Psoas muscle (tissue), 8 donors: Measurements from ENCODE around the gene MCTP1. TPM values are rescaled to one million over a fixed set of nuclear protein-coding genes. Genes with fewer than 3 reads are reported as not detected.

Experiments
- ATAC-seq, 4 donors: fragments of 200-7000 bp; cut with Tn5 transposase; one replicate each; pipeline ENCODE4 v1.9.1; 2020; ENCODE audit warnings: moderate library complexity in 3 of 4, mild to moderate bottlenecking in 2 of 4
- DNase-seq, 2 donors: peaks; one replicate each; pipeline ENCODE4 v3.0.0-alpha.2; 2020
- H3K27ac ChIP-seq: fragments of 200-600 bp; one replicate; pipeline ENCODE4 v1.8.0; 2022
- H3K27me3 ChIP-seq, 3 donors: fragments of 200-600 bp in 1 of 3; one replicate each; pipeline versions ENCODE4 v1.6.1 to v1.8.0; 2013 to 2022; ENCODE audit warnings: low read length in 2 of 3, mild to moderate bottlenecking in 2 of 3, moderate library complexity in 1 of 3; ENCODE audit not compliant: insufficient read depth in 3 of 3
- H3K36me3 ChIP-seq, 2 donors: fragments of 200-600 bp in 1 of 2; one replicate each; pipeline versions ENCODE4 v1.6.1 to v1.8.0; 2013 to 2022; ENCODE audit warnings: low read depth in 1 of 2, mild to moderate bottlenecking in 1 of 2, moderate library complexity in 1 of 2; ENCODE audit not compliant: insufficient read depth in 1 of 2
- H3K4me1 ChIP-seq: fragments of 200-600 bp; one replicate; pipeline ENCODE4 v1.8.0; 2022
- H3K4me3 ChIP-seq: fragments of 200-600 bp; one replicate; pipeline ENCODE4 v1.8.0; 2022; ENCODE audit warnings: mild to moderate bottlenecking
- H3K9me3 ChIP-seq: fragments of 200-600 bp; one replicate; pipeline ENCODE4 v1.8.0; 2022
- whole genome bisulfite sequencing, 3 donors: extraction: QIAGEN DNeasy Blood & Tissue Kit; methylation state at CpG; one replicate each; pipeline versions ENCODE4 v1.1.6 to v1.1.7; 2013; 5-methylcytosine and 5-hydroxymethylcytosine counted together
- intact Hi-C, 2 donors: fragments of 100-400 bp; cut with DNase I; formaldehyde crosslinking; loops; one replicate each; pipeline versions ENCODE4 v1.11.0 to v1.14.2; 2022
- polyA plus RNA-seq, 3 donors: library from polyadenylated mRNA; stranded (reverse); fragments of 200-250 nt; gene quantifications; one replicate each; pipeline ENCODE4 v1.2.3, GENCODE V29; 2013
- total RNA-seq, 4 donors: library from RNA; stranded (reverse); fragmentation: NEBNext Ultra II Directional in 2 of 4; extraction: Animal tissue kit (Norgen Biotek cat#: 25700) in 2 of 4; gene quantifications; one replicate each; pipeline versions ENCODE4 v1.2.1 to v1.2.4, GENCODE V29; 2021 to 2023
- TF ChIP-seq, protein P1 (sequence below): fragments of 200-600 bp; IDR thresholded peaks from one replicate; pipeline ENCODE4 v1.8.0; 2022; ENCODE audit warnings: antibody characterized with exemption
- donor health status: healthy with polysubstance abuse.
- donor health status: DM: no; HTN: no; CAD: no; lungs with moderate emphysema.
- donor health status: Bipolar disorder and iron deficiency.
- donor health status: healthy.
- donor health status: DM: yes; HTN: yes; CAD: no.
- donor health status: DM: no; HTN: no; CAD: no.
- donor health status: DM: no; HTN: no; CAD: no.
- donor health status: DM: yes; HTN: yes; CAD: no.

Gene MCTP1
- total and polyA plus RNA-seq, 7 donors = 1.4 to 8.8 (median 3.5) TPM

GRCh38 chr5:94769996-94770395, 514.9 kb downstream of the MCTP1 start:
- H3K4me1 ChIP-seq = no peaks in the 10 kb centered on the region
- H3K36me3 ChIP-seq = no peaks in the 10 kb centered on the region
- ATAC-seq = no peak
- intact Hi-C loops = no loop called here
- 22 to 30% (median 23%) methylated on average over 7 of the region's 7 CpGs for WGBS, 3 donors
- peaks cover 0 to 2% (median 0%) of the 10 kb centered on the region in 3 donors for H3K27me3 ChIP-seq
- no peak for DNase-seq
- no peaks in the 10 kb centered on the region for H3K9me3 ChIP-seq
- H3K27ac ChIP-seq = no peak overlapping the region
- TF ChIP-seq, protein P1, sequence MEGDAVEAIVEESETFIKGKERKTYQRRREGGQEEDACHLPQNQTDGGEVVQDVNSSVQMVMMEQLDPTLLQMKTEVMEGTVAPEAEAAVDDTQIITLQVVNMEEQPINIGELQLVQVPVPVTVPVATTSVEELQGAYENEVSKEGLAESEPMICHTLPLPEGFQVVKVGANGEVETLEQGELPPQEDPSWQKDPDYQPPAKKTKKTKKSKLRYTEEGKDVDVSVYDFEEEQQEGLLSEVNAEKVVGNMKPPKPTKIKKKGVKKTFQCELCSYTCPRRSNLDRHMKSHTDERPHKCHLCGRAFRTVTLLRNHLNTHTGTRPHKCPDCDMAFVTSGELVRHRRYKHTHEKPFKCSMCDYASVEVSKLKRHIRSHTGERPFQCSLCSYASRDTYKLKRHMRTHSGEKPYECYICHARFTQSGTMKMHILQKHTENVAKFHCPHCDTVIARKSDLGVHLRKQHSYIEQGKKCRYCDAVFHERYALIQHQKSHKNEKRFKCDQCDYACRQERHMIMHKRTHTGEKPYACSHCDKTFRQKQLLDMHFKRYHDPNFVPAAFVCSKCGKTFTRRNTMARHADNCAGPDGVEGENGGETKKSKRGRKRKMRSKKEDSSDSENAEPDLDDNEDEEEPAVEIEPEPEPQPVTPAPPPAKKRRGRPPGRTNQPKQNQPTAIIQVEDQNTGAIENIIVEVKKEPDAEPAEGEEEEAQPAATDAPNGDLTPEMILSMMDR = no peak
- H3K4me3 ChIP-seq = no peak overlapping the region

GRCh38 chr5:94761786-94762185, 523.1 kb downstream of the MCTP1 start:
- Histone ChIP-seq H3K4me3 (no peak overlapping the region), H3K9me3 (peaks cover 3% of the 10 kb centered on the region), H3K4me1 (no peaks in the 10 kb centered on the region), H3K27ac (no peak overlapping the region), H3K27me3 (peaks cover 0 to 4% (median 0%) of the 10 kb centered on the region in 3 donors), H3K36me3 (no peaks in the 10 kb centered on the region)
- TF ChIP-seq, protein P1 = no peak
- DNase-seq (no peak), ATAC-seq (no peak)
- WGBS, 3 donors = 48 to 62% (median 51%) methylated on average over 4 of the region's 4 CpGs
- intact Hi-C loops = no loop called here

GRCh38 chr5:94761055-94761454, 523.8 kb downstream of the MCTP1 start:
- no peaks in the 10 kb centered on the region for H3K36me3 ChIP-seq
- TF ChIP-seq, protein P1 = no peak
- intact Hi-C loops = no loop called here
- H3K27ac ChIP-seq = no peak overlapping the region
- DNase-seq (no peak), ATAC-seq (no peak)
- H3K9me3 ChIP-seq = peaks cover 3% of the 10 kb centered on the region
- no peaks in the 10 kb centered on the region for H3K4me1 ChIP-seq
- H3K27me3 ChIP-seq = peaks cover 0 to 4% (median 0%) of the 10 kb centered on the region in 3 donors
- no peak overlapping the region for H3K4me3 ChIP-seq
- 26 to 31% (median 27%) methylated on average over 1 of the region's 1 CpG for whole genome bisulfite sequencing, 3 donors

DNA sequence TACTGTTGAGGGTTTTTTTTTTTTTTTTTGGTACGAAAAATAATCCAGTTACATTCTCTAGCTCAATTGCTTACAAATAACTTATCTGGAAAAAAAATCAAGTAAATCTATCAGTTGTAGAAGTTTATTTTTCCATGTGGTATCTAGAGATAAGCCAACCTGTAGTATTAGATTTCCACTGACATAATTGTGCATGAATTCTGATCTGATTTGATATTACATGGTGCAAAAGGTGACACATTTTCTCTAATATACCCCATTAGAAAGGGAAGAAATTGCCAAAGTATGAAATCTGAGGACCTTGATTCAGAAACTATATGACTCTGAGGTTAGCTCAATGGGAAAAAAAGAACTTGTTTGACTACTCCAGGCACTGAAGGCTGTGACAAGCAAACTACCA, 524.9 kb downstream of the MCTP1 start:
- DNase-seq (no peak), ATAC-seq (no peak)
- Histone ChIP-seq H3K36me3 (no peaks in the 10 kb centered on the region), H3K4me1 (no peaks in the 10 kb centered on the region), H3K27ac (no peak overlapping the region), H3K9me3 (peaks cover 3% of the 10 kb centered on the region), H3K4me3 (no peak overlapping the region), H3K27me3 (peaks cover 0 to 4% (median 0%) of the 10 kb centered on the region in 3 donors)
- intact Hi-C loops = no loop called here
- TF ChIP-seq, protein P1 = no peak
- 46 to 56% (median 55%) methylated on average over 1 of the region's 1 CpG for WGBS, 3 donors

DNA sequence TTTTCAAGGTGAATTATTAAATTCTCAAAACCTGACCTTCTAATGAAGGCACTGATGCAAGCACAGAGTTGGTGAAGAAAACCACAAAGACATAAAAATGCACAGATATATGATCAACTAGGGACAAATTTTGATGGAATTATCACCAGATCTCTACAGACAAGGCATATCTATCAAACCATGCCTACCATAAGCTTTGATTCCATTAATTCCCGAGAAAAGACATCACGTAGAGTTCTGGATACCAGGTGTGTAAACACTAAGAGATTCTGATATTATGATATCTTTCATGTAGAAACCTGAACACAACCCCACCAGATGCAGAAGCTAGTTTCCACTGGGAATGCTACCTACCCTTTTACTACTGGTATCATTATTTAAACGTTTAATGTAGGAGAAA, 525.9 kb downstream of the MCTP1 start:
- Histone ChIP-seq H3K9me3 (no peaks in the 10 kb centered on the region), H3K4me3 (no peak overlapping the region), H3K4me1 (no peaks in the 10 kb centered on the region), H3K27ac (no peak overlapping the region), H3K36me3 (no peaks in the 10 kb centered on the region), H3K27me3 (peaks cover 0 to 4% (median 0%) of the 10 kb centered on the region in 3 donors)
- DNase-seq = no peak
- intact Hi-C loops = no loop called here
- TF ChIP-seq, protein P1 = no peak
- no peak for ATAC-seq
- 63 to 73% (median 64%) methylated on average over 3 of the region's 3 CpGs for WGBS, 3 donors
